Lower leg skin (tissue), 4 donors: ENCODE data around the gene C9orf43. TPM values are rescaled to one million over a fixed set of nuclear protein-coding genes. Genes with fewer than 3 reads are reported as not detected.

Experiments used
- DNase-seq, 2 donors: peaks; one replicate each; pipeline ENCODE4 v3.0.0-alpha.2; 2019; ENCODE audit warnings: low spot score in 2 of 2
- H3K4me3 ChIP-seq: fragments of 200-600 bp; sonication (generic); 2 replicates; pipeline ENCODE4 v1.5.1; 2017; ENCODE audit warnings: mild to moderate bottlenecking, low read depth; ENCODE audit not compliant: poor library complexity, severe bottlenecking
- CTCF ChIP-seq, 3 donors: fragments of 450-650 bp; IDR thresholded peaks; one replicate each; pipeline ENCODE4 v1.5.1; 2016; ENCODE audit warnings: antibody characterized with exemption in 3 of 3, mild to moderate bottlenecking in 3 of 3, moderate library complexity in 2 of 3
- POLR2A ChIP-seq, 2 donors: fragments of 450-650 bp; IDR thresholded peaks; one replicate each; pipeline ENCODE4 v1.6.1; 2016 to 2017; ENCODE audit warnings: antibody characterized with exemption in 2 of 2, mild to moderate bottlenecking in 1 of 2, moderate library complexity in 1 of 2
- WGBS, 2 donors: methylation state at CpG; one replicate each; pipeline ENCODE4 v1.1.5; 2018; 5-methylcytosine and 5-hydroxymethylcytosine counted together
- intact Hi-C: fragments of 100-400 bp; cut with DNase I; formaldehyde crosslinking; loops from one replicate; pipeline ENCODE4 v1.15.0; 2023; ENCODE audit warnings: low total_unique reads
- total RNA-seq, 4 donors: library from RNA; depleted of rRNA; stranded (reverse); fragments of >200 nt; gene quantifications; one replicate each; pipeline ENCODE4 v1.1.0, GENCODE V29; 2016

The C9orf43 gene
- total RNA-seq, 4 donors from 2014 or later = 0.17 to 0.46 (median 0.37) TPM

- intact Hi-C loops = no loop called here
- TF ChIP-seq CTCF (IDR thresholded peaks at IDR 0.05) (no peak), POLR2A (IDR thresholded peaks at IDR 0.05) (no peak)
- H3K4me3 ChIP-seq = no peak overlapping the region
- WGBS, 2 donors = 77% methylated on average over 2 of the region's 2 CpGs
- no peak for DNase-seq
Measured at GRCh38 chr9:113465599-113466140, 55.1 kb downstream of the C9orf43 start.

- intact Hi-C loops = no loop called here
- H3K4me3 ChIP-seq = no peak overlapping the region
- DNase-seq = no peak
- TF ChIP-seq CTCF (IDR thresholded peaks at IDR 0.05) (no peak), POLR2A (IDR thresholded peaks at IDR 0.05) (no peak)
- 97 to 99% methylated on average over 2 of the region's 2 CpGs for WGBS, 2 donors
Measured at GRCh38 chr9:113467183-113467582, 56.6 kb downstream of the C9orf43 start.

GRCh38 chr9:113468716-113469448, 58.3 kb downstream of the C9orf43 start:
- intact Hi-C loops = no loop called here
- no peak for TF ChIP-seq POLR2A (IDR thresholded peaks at IDR 0.05)
- TF ChIP-seq CTCF (IDR thresholded peaks at IDR 0.05) = no peak
- WGBS, 2 donors = 71 to 75% methylated on average over 6 of the region's 6 CpGs
- no peak for DNase-seq
- no peak overlapping the region for H3K4me3 ChIP-seq

- DNase-seq = no peak
- TF ChIP-seq CTCF (IDR thresholded peaks at IDR 0.05) = no peak
- H3K4me3 ChIP-seq = no peak overlapping the region
- 73 to 96% methylated on average over 1 of the region's 1 CpG for WGBS, 2 donors
- intact Hi-C loops = no loop called here
Measured at GRCh38 chr9:113471143-113471542, 60.6 kb downstream of the C9orf43 start.

- intact Hi-C loops = no loop called here
- 90 to 93% methylated on average over 6 of the region's 6 CpGs for WGBS, 2 donors
- TF ChIP-seq CTCF (IDR thresholded peaks at IDR 0.05) (no peak), POLR2A (IDR thresholded peaks at IDR 0.05) (no peak)
- no peak overlapping the region for H3K4me3 ChIP-seq
- DNase-seq = no peak
Measured at GRCh38 chr9:113471566-113471965, 61.0 kb downstream of the C9orf43 start.

- H3K4me3 ChIP-seq = no peak overlapping the region
- DNase-seq = no peak
- intact Hi-C loops = no loop called here
- TF ChIP-seq POLR2A (IDR thresholded peaks at IDR 0.05) (no peak), CTCF (IDR thresholded peaks at IDR 0.05) (no peak)
- 95 to 98% methylated on average over 5 of the region's 5 CpGs for WGBS, 2 donors
Measured at GRCh38 chr9:113472199-113472598, 61.7 kb downstream of the C9orf43 start.
